Hematopoietic multipotent progenitor cell treated with erythropoietin and hydrocortisone succinate and interleukin-3 and kit ligand, for 4 days (in vitro differentiated cells): Measurements from ENCODE around the gene GRM8.
A peak's percentile ranks its signal among the peaks of the same experiment; 100 is the strongest.
"Not testable (repeated sequence)": the region's sequence is repeated elsewhere in the genome, so short reads cannot be mapped to it uniquely, and the experiment has no call there.

ENCODE experiments used
- DNase-seq: peaks from one replicate; pipeline ENCODE4 v3.0.0-alpha.2; 2015

GRM8 gene

GRCh38 chr7:126702242-126703016 is 550.3 kb downstream of the GRM8 start:
- DNase-seq, result no peak

GRCh38 chr7:126700807-126701604 is 551.7 kb downstream of the GRM8 start:
- peak; percentile 96 for DNase-seq

GRCh38 chr7:126699707-126700106 is 553.0 kb downstream of the GRM8 start:
- DNase-seq, result peak; percentile 15

GRCh38 chr7:126698909-126699308 is 553.8 kb downstream of the GRM8 start:
- DNase-seq, result peak; percentile 47

GRCh38 chr7:126698446-126698845 is 554.3 kb downstream of the GRM8 start:
- DNase-seq, result no peak

GRCh38 chr7:126696256-126697038 is 556.3 kb downstream of the GRM8 start:
- DNase-seq, result no peak

- no peak for DNase-seq
Observed at GRCh38 chr7:126690848-126691751, 561.6 kb downstream of the GRM8 start.

GRCh38 chr7:126690104-126690503 is 562.6 kb downstream of the GRM8 start:
- no peak for DNase-seq

- no peak for DNase-seq
Observed at GRCh38 chr7:126689037-126689436, 563.7 kb downstream of the GRM8 start.

- DNase-seq, result no peak
Observed at GRCh38 chr7:126686474-126686873, 566.3 kb downstream of the GRM8 start.

- no peak for DNase-seq
Observed at GRCh38 chr7:126685596-126685995, 567.1 kb downstream of the GRM8 start.

- DNase-seq, result no peak
Observed at GRCh38 chr7:126685018-126685573, 567.6 kb downstream of the GRM8 start.

GRCh38 chr7:126682176-126682575 is 570.6 kb downstream of the GRM8 start:
- DNase-seq, result no peak

GRCh38 chr7:126668762-126669161 is 584.0 kb downstream of the GRM8 start:
- DNase-seq, result not testable (repeated sequence)

GRCh38 chr7:126668367-126668752 is 584.4 kb downstream of the GRM8 start:
- DNase-seq, result no peak

GRCh38 chr7:126667742-126668366 is 584.9 kb downstream of the GRM8 start:
- DNase-seq, result no peak

- DNase-seq, result no peak
Observed at GRCh38 chr7:126662856-126663255, 589.9 kb downstream of the GRM8 start.

GRCh38 chr7:126659124-126659523 is 593.6 kb downstream of the GRM8 start:
- no peak for DNase-seq

- no peak for DNase-seq
Observed at GRCh38 chr7:126658684-126659083, 594.1 kb downstream of the GRM8 start.

GRCh38 chr7:126657599-126658358 is 595.0 kb downstream of the GRM8 start:
- DNase-seq, result no peak

- no peak for DNase-seq
Observed at GRCh38 chr7:126657137-126657536, 595.6 kb downstream of the GRM8 start.
